Glutamatergic neuron (in vitro differentiated cells): ENCODE results near the gene TRAF3IP3. TPM values are rescaled to one million over a fixed set of nuclear protein-coding genes. Genes with fewer than 3 reads are reported as not detected.

Source experiments
- DNase-seq: peaks from one replicate; pipeline ENCODE4 v3.0.0; 2022
- H3K27ac Mint-ChIP-seq: one replicate; pipeline ENCODE4 v1.8.0; 2020; ENCODE audit warnings: mild to moderate bottlenecking, mixed read lengths, inconsistent platforms; ENCODE audit not compliant: unreplicated experiment
- H3K27me3 Mint-ChIP-seq: one replicate; pipeline ENCODE4 v1.8.0; 2020; ENCODE audit warnings: mild to moderate bottlenecking, moderate library complexity, mixed read lengths, inconsistent platforms; ENCODE audit not compliant: unreplicated experiment
- H3K36me3 Mint-ChIP-seq: one replicate; pipeline ENCODE4 v1.8.0; 2020; ENCODE audit warnings: mild to moderate bottlenecking, mixed read lengths, inconsistent platforms; ENCODE audit not compliant: unreplicated experiment
- H3K4me1 Mint-ChIP-seq: one replicate; pipeline ENCODE4 v1.8.0; 2020; ENCODE audit warnings: mild to moderate bottlenecking, low read depth, mixed read lengths, inconsistent platforms; ENCODE audit not compliant: unreplicated experiment
- H3K4me3 Mint-ChIP-seq: one replicate; pipeline ENCODE4 v1.8.0; 2020; ENCODE audit warnings: mild to moderate bottlenecking, mixed read lengths, inconsistent platforms; ENCODE audit not compliant: unreplicated experiment
- H3K9me3 Mint-ChIP-seq: one replicate; pipeline ENCODE4 v1.8.0; 2020; ENCODE audit warnings: mild to moderate bottlenecking, moderate library complexity, mixed read lengths, inconsistent platforms; ENCODE audit not compliant: unreplicated experiment
- total RNA-seq: library from RNA; stranded (reverse); fragmentation: NEBNext Ultra II Directional; extraction: Animal tissue kit (Norgen Biotek cat#: 25700); gene quantifications from one replicate; pipeline ENCODE4 v1.2.1, GENCODE V29; 2021; ENCODE audit not compliant: unreplicated experiment
- TF ChIP-seq, protein P1 (sequence below): fragments of 200-600 bp; sonication (generic); IDR thresholded peaks from one replicate; pipeline ENCODE4 v1.5.0; 2021; ENCODE audit not compliant: partially characterized antibody, unreplicated experiment

The TRAF3IP3 gene
- total RNA-seq, 1 donor from 2014 or later, result not detected

DNA sequence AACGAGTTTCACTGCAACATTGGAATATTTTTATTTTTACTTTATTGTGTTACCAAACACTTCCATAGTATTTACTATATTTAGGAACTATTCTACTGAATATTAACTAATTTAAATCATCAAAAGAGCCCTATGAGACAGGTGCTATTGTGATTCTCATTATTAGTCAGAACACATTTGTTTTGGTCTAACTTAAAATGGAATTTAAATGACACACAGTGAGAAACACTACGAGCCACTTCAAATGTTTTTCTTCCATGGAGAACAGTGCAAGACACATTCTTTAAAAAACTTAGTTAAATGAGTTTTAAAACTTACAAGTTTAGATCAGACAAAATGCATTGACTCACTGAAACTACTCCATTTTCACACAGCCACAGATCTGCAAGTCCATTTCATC, 6.6 kb upstream of the TRAF3IP3 start:
- peaks cover 11% of the 10 kb centered on the region for H3K4me1 Mint-ChIP-seq
- no peak overlapping the region for H3K27ac Mint-ChIP-seq
- no peak overlapping the region for H3K4me3 Mint-ChIP-seq
- TF ChIP-seq, protein P1, sequence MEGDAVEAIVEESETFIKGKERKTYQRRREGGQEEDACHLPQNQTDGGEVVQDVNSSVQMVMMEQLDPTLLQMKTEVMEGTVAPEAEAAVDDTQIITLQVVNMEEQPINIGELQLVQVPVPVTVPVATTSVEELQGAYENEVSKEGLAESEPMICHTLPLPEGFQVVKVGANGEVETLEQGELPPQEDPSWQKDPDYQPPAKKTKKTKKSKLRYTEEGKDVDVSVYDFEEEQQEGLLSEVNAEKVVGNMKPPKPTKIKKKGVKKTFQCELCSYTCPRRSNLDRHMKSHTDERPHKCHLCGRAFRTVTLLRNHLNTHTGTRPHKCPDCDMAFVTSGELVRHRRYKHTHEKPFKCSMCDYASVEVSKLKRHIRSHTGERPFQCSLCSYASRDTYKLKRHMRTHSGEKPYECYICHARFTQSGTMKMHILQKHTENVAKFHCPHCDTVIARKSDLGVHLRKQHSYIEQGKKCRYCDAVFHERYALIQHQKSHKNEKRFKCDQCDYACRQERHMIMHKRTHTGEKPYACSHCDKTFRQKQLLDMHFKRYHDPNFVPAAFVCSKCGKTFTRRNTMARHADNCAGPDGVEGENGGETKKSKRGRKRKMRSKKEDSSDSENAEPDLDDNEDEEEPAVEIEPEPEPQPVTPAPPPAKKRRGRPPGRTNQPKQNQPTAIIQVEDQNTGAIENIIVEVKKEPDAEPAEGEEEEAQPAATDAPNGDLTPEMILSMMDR, result no peak
- H3K27me3 Mint-ChIP-seq, result no peaks in the 10 kb centered on the region
- no peak for DNase-seq
- H3K9me3 Mint-ChIP-seq, result peaks cover 2% of the 10 kb centered on the region
- H3K36me3 Mint-ChIP-seq, result no peaks in the 10 kb centered on the region

DNA sequence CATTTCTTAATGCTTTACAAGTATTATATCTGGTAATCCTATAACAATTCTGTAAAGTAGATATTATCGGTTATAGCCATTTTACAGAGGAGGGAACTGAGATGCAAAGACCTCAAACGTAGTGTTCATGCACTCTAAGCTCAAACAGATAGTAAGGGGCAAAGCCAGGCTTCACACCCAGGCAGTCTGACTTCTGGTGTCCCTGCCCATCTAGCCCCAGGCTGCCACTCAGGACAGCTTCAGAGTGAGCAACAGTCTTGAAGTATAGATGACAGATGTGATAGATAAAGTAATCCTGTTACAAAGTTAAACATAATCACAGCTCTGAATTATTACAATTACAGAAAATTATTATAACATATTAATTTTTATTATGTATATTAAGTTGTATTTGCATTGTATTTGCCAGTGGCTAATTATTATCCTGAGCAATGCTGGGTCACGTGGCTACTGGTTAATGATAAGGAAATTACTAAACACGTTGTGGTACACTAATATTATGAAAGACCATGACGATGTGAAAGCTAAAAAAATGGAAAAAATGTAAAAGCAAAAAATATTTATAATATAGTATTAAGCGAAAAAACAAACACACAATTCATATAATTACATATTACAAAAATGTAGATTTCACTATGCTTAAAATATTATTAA, 6.1 kb upstream of the TRAF3IP3 start:
- TF ChIP-seq, protein P1, result no peak
- Mint-ChIP-seq H3K4me3 (no peak overlapping the region), H3K27me3 (no peaks in the 10 kb centered on the region), H3K27ac (no peak overlapping the region), H3K9me3 (peaks cover 2% of the 10 kb centered on the region), H3K4me1 (peaks cover 11% of the 10 kb centered on the region), H3K36me3 (no peaks in the 10 kb centered on the region)
- DNase-seq, result no peak

DNA sequence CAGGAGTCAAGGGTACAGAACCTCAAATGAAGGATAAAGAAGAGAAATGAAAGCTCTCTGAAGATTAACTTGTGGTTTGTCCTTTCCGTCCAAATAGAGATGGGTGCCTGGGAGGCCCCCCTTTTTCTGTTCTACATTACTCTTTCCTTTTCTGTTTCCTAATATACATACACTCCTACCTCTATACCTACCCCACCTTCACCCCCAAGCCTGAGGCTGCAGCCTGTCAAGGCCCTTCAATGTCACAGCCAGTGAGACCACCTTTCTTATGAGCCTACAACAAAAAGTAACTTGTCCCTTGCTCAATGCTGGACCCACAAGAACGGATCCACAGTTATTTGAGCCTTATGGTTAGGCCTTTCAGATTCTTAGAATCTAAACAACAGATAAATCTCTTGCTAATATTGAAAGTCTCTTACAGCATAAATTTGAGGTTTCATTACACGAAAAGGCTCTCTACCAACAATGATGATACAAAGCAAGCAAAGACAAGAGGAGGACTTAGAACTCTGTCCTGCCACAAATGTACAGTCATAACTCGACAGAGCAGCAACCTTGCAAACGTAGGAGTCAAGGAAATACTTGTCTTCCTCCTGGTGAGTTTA, 4.1 kb upstream of the TRAF3IP3 start:
- Mint-ChIP-seq H3K9me3 (peaks cover 2% of the 10 kb centered on the region), H3K27me3 (no peaks in the 10 kb centered on the region), H3K36me3 (no peaks in the 10 kb centered on the region), H3K27ac (no peak overlapping the region), H3K4me1 (peaks cover 3% of the 10 kb centered on the region), H3K4me3 (no peak overlapping the region)
- TF ChIP-seq, protein P1, result no peak
- DNase-seq, result no peak

DNA sequence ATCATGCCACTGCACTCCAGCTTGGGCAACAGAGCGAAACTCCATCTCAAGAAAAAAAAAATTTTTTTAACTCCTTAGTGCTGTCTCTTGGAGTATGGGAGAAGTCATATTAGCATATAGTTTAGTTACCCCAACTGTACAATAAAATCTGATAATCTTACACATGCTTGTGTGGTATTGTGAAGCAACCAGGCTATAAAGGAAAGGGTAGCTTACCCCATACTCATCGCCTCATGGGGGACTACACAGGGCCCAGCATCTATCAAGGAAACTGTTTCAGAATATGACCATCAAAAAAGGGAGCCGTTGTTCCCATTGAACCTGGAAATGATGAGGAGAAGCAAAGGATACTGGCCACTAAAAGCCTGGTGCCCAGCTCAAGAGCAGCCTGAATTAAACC, 3.0 kb upstream of the TRAF3IP3 start:
- TF ChIP-seq, protein P1, result no peak
- no peak for DNase-seq
- Mint-ChIP-seq H3K27me3 (no peaks in the 10 kb centered on the region), H3K4me1 (no peaks in the 10 kb centered on the region), H3K9me3 (peaks cover 2% of the 10 kb centered on the region), H3K36me3 (no peaks in the 10 kb centered on the region), H3K4me3 (no peak overlapping the region), H3K27ac (no peak overlapping the region)

DNA sequence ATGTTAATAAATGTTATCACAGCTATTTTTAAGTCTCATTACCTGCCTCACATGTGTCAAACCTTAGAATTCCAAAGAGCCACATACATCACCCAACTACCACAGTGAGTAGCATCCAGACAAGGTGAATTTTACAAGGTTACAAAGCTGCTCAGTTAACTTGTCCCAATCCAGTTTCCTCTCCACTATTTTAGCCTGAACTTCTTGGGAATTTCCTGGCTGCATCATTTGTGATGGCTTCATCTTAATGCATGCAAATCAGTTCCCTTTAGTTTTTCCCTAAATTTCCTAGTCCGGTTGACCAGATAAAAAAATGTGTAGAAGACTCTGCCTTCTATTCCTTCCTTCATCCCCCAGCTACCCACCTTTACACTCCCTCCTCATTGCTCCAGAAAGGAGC, 597 bp upstream of the TRAF3IP3 start:
- H3K36me3 Mint-ChIP-seq, result no peaks in the 10 kb centered on the region
- no peak overlapping the region for H3K27ac Mint-ChIP-seq
- TF ChIP-seq, protein P1, result no peak
- DNase-seq, result no peak
- H3K9me3 Mint-ChIP-seq, result peaks cover 2% of the 10 kb centered on the region
- H3K4me3 Mint-ChIP-seq, result no peak overlapping the region
- H3K27me3 Mint-ChIP-seq, result no peaks in the 10 kb centered on the region
- H3K4me1 Mint-ChIP-seq, result no peaks in the 10 kb centered on the region
